GM15510 (cell line): Measurements from ENCODE around the gene MLLT6.

Experiments
- POLR2A ChIP-seq: IDR thresholded peaks from 3 replicates; pipeline ENCODE4 v1.6.1; 2011; ENCODE audit warnings: borderline replicate concordance; ENCODE audit not compliant: insufficient read length; ENCODE audit errors: extremely low read depth

Gene MLLT6

GRCh38 chr17:38711792-38712571 is 6.9 kb downstream of the MLLT6 start:
- no peak for TF ChIP-seq POLR2A

- TF ChIP-seq POLR2A: no peak
Observed at GRCh38 chr17:38712593-38712992, 7.5 kb downstream of the MLLT6 start.

- no peak for TF ChIP-seq POLR2A
Observed at GRCh38 chr17:38713456-38714075, 8.5 kb downstream of the MLLT6 start.

- no peak for TF ChIP-seq POLR2A
Observed at GRCh38 chr17:38715216-38715943, 10.3 kb downstream of the MLLT6 start.

- TF ChIP-seq POLR2A: no peak
Observed at GRCh38 chr17:38716368-38717005, 11.4 kb downstream of the MLLT6 start.

GRCh38 chr17:38717139-38717745 is 12.2 kb downstream of the MLLT6 start:
- TF ChIP-seq POLR2A: no peak

- no peak for TF ChIP-seq POLR2A
Observed at GRCh38 chr17:38719289-38719942, 14.3 kb downstream of the MLLT6 start.

GRCh38 chr17:38719943-38720641 is 15.0 kb downstream of the MLLT6 start:
- TF ChIP-seq POLR2A: no peak

GRCh38 chr17:38720941-38721340 is 15.9 kb downstream of the MLLT6 start:
- TF ChIP-seq POLR2A: no peak

- no peak for TF ChIP-seq POLR2A
Observed at GRCh38 chr17:38721802-38722201, 16.7 kb downstream of the MLLT6 start.

- TF ChIP-seq POLR2A: no peak
Observed at GRCh38 chr17:38724337-38724988, 19.4 kb downstream of the MLLT6 start.

GRCh38 chr17:38725066-38725465 is 20.0 kb downstream of the MLLT6 start:
- TF ChIP-seq POLR2A: no peak

GRCh38 chr17:38727736-38728135 is 22.7 kb downstream of the MLLT6 start:
- no peak for TF ChIP-seq POLR2A
